Fibroblast of lung (primary cell): ENCODE measurements around the gene CDK13.

Experiments
- EZH2 ChIP-seq: IDR thresholded peaks from 2 replicates; pipeline ENCODE4 v1.5.1; 2012; ENCODE audit warnings: low read length, control low read depth, mild to moderate bottlenecking; ENCODE audit errors: missing control alignments
- TF ChIP-seq, protein P1 (sequence below), 2 donors: IDR thresholded peaks in 1 of 2; conservative IDR thresholded peaks in 1 of 2; 1 replicate in 1 of 2; 2 replicates in 1 of 2; pipeline ENCODE4 v1.5.1; 2011 to 2012; ENCODE audit warnings: low read length in 2 of 2, control low read depth in 1 of 2, inconsistent platforms in 1 of 2, low read depth in 1 of 2, mild to moderate bottlenecking in 1 of 2

- TF ChIP-seq, protein P1, sequence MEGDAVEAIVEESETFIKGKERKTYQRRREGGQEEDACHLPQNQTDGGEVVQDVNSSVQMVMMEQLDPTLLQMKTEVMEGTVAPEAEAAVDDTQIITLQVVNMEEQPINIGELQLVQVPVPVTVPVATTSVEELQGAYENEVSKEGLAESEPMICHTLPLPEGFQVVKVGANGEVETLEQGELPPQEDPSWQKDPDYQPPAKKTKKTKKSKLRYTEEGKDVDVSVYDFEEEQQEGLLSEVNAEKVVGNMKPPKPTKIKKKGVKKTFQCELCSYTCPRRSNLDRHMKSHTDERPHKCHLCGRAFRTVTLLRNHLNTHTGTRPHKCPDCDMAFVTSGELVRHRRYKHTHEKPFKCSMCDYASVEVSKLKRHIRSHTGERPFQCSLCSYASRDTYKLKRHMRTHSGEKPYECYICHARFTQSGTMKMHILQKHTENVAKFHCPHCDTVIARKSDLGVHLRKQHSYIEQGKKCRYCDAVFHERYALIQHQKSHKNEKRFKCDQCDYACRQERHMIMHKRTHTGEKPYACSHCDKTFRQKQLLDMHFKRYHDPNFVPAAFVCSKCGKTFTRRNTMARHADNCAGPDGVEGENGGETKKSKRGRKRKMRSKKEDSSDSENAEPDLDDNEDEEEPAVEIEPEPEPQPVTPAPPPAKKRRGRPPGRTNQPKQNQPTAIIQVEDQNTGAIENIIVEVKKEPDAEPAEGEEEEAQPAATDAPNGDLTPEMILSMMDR (conservative IDR thresholded peaks at IDR 0.05 in 1 of 2, IDR thresholded peaks at IDR 0.05 in 1 of 2; ENCODE audit: low read depth in 1 of 2, low read length in 2 of 2) = no peak
- TF ChIP-seq EZH2 = no peak
These were observed 65.8 kb downstream of the CDK13 start for GRCh38 chr7:40015790-40016296.
